ENCODE data around the gene IRF2.

IRF2 gene

GRCh38 chr4:184474263-184475095 is at the start of gene IRF2:
IRF2 (minus strand) TSS chr4:184474550; CDS start chr4:184429064, 45,486 bp downstream.
- peak; percentile 98 for DNase-seq

GRCh38 chr4:184515606-184516005 is 41.3 kb upstream of the IRF2 start:
- DNase-seq = no peak

GRCh38 chr4:184514121-184514988 is 40.0 kb upstream of the IRF2 start:
- peak; percentile 41 for DNase-seq

GRCh38 chr4:184513802-184514120 is 39.4 kb upstream of the IRF2 start:
- no peak for DNase-seq

- DNase-seq = no peak
Observed at GRCh38 chr4:184511156-184511555, 36.8 kb upstream of the IRF2 start.

GRCh38 chr4:184510401-184510800 is 36.1 kb upstream of the IRF2 start:
- DNase-seq = no peak

GRCh38 chr4:184506527-184507121 is 32.3 kb upstream of the IRF2 start:
- DNase-seq = peak; percentile 52

- DNase-seq = no peak
Observed at GRCh38 chr4:184504385-184504784, 30.0 kb upstream of the IRF2 start.

GRCh38 chr4:184503869-184504300 is 29.5 kb upstream of the IRF2 start:
- DNase-seq = peak; percentile 21

- no peak for DNase-seq
Observed at GRCh38 chr4:184500748-184501589, 26.6 kb upstream of the IRF2 start.

- no peak for DNase-seq
Observed at GRCh38 chr4:184499996-184500395, 25.6 kb upstream of the IRF2 start.

- no peak for DNase-seq
Observed at GRCh38 chr4:184498598-184498997, 24.2 kb upstream of the IRF2 start.

GRCh38 chr4:184489771-184490170 is 15.4 kb upstream of the IRF2 start:
- DNase-seq = no peak

- DNase-seq = no peak
Observed at GRCh38 chr4:184487503-184487902, 13.2 kb upstream of the IRF2 start.

GRCh38 chr4:184485279-184485678 is 10.9 kb upstream of the IRF2 start:
- DNase-seq = no peak

GRCh38 chr4:184481544-184481943 is 7.2 kb upstream of the IRF2 start:
- no peak for DNase-seq

GRCh38 chr4:184479516-184479950 is 5.2 kb upstream of the IRF2 start:
- no peak for DNase-seq

- no peak for DNase-seq
Observed at GRCh38 chr4:184477201-184477999, 3.0 kb upstream of the IRF2 start.

- no peak for DNase-seq
Observed at GRCh38 chr4:184476695-184477094, 2.3 kb upstream of the IRF2 start.

- DNase-seq = no peak
Observed at GRCh38 chr4:184475498-184475897, 1.1 kb upstream of the IRF2 start.

- DNase-seq = peak; percentile 74
Observed at GRCh38 chr4:184475096-184475461, 729 bp upstream of the IRF2 start.

Data from hematopoietic multipotent progenitor cell treated with erythropoietin and hydrocortisone succinate and interleukin-3 and kit ligand, for 6 days (in vitro differentiated cells).